ENCODE data around the gene LILRB3. TPM values are rescaled to one million over a fixed set of nuclear protein-coding genes. Genes with fewer than 3 reads are reported as not detected.
"Not testable (repeated sequence)": the region's sequence is repeated elsewhere in the genome, so short reads cannot be mapped to it uniquely, and the experiment has no call there.

Gene LILRB3
- polyA plus RNA-seq, 4 donors, result 0.40 to 1.8 (median 1.7) TPM

DNA sequence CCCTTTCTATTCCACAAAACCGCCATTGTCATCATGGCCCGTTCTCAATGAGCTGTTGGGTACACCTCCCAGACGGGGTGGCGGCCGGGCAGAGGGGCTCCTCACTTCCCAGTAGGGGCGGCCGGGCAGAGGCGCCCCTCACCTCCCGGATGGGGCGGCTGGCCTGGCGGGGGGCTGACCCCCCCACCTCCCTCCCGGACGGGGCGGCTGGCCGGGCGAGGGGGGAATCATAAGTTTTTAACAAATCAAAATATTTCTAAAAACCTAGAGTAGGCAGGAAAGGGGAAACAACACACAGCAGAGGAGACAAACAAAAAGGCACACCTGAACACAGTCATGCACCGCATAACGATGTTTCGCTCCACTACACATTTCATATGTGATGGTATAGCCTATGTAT lies 8.1 kb downstream of the LILRB3 start:
- DNase-seq (ENCODE audit: low read depth in 4 of 4, low spot score in 3 of 4), result not testable (repeated sequence)

DNA sequence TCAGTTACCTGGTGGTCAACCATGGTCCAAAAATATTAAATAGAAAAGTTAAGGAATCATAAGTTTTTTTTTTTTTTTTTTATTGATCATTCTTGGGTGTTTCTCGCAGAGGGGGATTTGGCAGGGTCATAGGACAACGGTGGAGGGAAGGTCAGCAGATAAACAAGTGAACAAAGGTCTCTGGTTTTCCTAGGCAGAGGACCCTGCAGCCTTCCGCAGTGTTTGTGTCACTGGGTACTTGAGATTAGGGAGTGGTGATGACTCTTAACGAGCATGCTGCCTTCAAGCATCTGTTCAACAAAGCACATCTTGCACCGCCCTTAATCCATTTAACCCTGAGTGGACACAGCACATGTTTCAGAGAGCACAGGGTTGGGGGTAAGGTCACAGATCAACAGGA lies 8.6 kb downstream of the LILRB3 start:
- not testable (repeated sequence) for DNase-seq (ENCODE audit: low read depth in 4 of 4, low spot score in 3 of 4)

DNA sequence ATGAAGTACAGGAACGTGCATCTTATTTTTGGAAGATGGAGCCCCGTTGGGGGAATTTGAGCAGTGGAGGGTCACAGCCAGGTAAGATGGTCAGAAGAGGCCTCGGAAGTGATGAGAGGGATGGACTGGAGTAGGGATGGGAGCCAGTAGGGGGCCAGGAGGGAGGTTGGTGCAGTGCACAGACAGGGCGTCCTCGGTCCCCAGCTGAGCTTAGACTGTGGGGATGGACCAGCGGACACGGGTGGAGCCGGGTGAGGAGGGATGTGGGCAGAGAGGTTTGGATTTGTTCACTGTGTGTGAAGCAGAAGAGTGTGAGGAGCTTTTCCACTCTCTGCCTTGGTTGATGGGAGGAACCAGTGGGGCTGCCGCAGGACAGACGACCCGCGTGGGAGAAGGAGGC lies 11.6 kb downstream of the LILRB3 start:
- no peak for DNase-seq (ENCODE audit: low read depth in 4 of 4, low spot score in 3 of 4)

DNA sequence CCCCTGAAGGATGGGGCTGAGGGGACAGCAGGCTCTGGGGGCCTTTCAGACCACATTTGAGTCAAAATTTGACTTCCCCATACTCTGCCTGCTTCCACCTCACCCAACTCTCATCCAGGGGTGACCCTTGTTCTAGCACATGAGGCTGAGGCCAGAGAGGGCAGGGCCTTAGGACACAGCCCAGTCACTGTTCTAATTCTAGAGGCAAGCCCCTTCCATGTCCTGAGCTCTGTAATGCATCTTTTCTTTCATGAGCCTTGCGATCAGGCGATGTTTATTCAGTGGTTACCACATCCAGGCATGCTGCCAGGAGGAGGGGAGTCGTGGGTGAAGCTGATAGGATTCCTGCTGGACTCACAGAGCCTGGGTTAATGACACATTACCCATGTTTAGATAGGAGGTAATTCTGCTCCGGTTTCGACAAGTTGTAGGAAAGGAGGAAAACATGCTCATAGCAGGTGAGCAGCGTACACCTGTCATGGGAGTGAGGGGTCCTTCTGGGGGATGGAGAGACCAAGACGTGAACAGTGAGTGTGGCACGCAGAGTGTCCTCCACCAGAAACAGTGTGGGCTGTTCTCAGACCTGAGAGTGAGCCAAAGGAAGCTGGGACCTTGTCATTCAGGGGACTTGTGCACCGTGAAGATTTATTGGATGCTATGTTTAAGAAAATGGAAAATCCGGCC lies 12.9 kb downstream of the LILRB3 start:
- DNase-seq (ENCODE audit: low read depth in 4 of 4, low spot score in 3 of 4), result peak in 2 of 4 donors; percentile 60 to 73

- no peak for DNase-seq (ENCODE audit: low read depth in 4 of 4, low spot score in 3 of 4)
Observed at GRCh38 chr19:54209058-54209810, 13.6 kb downstream of the LILRB3 start.

DNA sequence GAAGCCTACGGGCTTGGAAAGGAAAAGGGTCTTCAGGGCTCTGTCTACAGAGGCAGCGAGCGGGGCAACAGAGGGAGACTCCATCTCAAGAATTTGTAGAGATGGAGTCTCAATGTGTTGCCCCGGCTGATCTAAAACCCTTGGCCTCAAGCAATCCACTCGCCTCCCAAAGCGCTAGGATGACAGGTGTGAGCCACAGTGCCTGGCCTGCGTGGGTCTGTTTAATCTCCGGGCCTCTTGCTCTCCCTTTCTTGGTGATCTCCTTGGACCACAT lies 14.1 kb downstream of the LILRB3 start:
- no peak for DNase-seq (ENCODE audit: low read depth in 4 of 4, low spot score in 3 of 4)

GRCh38 chr19:54207983-54208783 lies 14.6 kb downstream of the LILRB3 start:
- no peak for DNase-seq (ENCODE audit: low read depth in 4 of 4, low spot score in 3 of 4)

GRCh38 chr19:54207676-54207982 lies 15.2 kb downstream of the LILRB3 start:
- no peak for DNase-seq (ENCODE audit: low read depth in 4 of 4, low spot score in 3 of 4)

DNA sequence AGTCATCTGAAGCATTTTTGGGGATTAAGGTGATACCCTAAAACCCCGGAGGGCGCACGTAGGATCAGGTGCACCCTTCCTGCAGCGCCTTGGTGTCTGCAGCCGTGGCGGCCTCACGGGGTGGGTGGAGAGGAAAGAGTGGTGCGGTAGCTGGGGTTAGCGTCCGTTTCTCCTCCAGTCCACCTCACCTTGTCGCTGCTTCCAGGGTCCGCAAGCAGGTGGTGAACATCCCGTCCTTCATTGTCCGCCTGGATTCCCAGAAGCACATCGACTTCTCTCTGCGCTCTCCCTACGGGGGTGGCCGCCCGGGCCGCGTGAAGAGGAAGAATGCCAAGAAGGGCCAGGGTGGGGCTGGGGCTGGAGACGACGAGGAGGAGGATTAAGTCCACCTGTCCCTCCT lies 15.6 kb downstream of the LILRB3 start:
- DNase-seq (ENCODE audit: low read depth in 4 of 4, low spot score in 3 of 4), result not testable (repeated sequence)

GRCh38 chr19:54206831-54207177 lies 16.0 kb downstream of the LILRB3 start:
- DNase-seq (ENCODE audit: low read depth in 4 of 4, low spot score in 3 of 4), result no peak

- no peak for DNase-seq (ENCODE audit: low read depth in 4 of 4, low spot score in 3 of 4)
Observed at GRCh38 chr19:54206030-54206830, 16.6 kb downstream of the LILRB3 start.

DNA sequence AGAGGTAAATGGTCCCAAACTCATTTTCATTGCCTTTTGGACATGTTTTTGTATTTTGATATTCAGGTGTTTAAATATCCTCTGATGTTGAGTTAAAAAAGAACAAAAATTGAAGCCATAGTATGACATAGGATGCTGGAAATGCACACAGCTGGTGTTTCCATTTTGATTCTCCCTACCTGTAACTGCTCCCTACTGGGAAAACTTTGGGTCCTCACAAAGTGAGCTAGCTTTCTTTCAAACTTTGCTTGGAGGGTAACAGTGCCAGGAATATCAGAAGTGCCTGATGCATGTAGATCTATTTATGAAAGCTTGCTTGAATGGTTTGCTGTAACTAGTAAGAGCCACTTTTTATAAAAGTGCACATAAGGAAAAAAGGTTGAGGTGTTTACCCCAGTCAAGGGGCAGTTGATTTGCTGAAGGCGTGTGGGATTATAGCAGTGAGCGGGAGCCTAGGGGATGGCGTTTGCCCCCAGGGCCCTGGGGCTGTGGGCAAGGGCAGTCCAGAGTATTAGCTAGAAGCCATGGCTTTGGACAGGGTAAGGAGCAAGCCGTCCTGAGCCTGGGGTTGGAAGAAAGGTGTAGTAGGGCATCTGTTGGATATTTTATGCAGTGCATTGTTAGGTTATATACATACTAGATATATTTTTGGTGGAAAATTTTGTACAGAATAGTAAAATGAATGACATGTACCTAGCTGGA lies 17.9 kb downstream of the LILRB3 start:
- DNase-seq (ENCODE audit: low read depth in 4 of 4, low spot score in 3 of 4), result no peak

- DNase-seq (ENCODE audit: low read depth in 4 of 4, low spot score in 3 of 4), result no peak
Observed at GRCh38 chr19:54203151-54203611, 19.6 kb downstream of the LILRB3 start.

DNA sequence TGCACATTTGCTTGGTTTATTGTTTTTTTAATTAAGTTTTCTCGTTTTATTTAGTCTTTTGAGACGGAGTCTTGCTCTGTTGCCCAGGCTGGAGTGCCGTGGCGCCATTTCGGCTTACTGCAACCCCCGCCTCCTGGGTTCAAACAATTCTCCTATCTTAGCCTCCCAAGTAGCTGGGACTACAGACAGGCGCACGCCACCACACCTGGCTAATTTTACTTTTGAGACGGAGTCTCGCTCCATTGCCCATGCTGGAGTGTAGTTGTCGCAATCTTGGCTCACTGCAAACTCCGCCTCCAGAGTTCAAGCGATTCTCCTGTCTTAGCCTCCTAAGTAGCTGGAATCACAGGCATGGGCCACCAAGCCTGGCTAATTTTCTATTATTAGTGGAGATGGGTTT lies 20.8 kb downstream of the LILRB3 start:
- no peak for DNase-seq (ENCODE audit: low read depth in 4 of 4, low spot score in 3 of 4)

GRCh38 chr19:54201172-54201701 lies 21.6 kb downstream of the LILRB3 start:
- no peak for DNase-seq (ENCODE audit: low read depth in 4 of 4, low spot score in 3 of 4)

DNA sequence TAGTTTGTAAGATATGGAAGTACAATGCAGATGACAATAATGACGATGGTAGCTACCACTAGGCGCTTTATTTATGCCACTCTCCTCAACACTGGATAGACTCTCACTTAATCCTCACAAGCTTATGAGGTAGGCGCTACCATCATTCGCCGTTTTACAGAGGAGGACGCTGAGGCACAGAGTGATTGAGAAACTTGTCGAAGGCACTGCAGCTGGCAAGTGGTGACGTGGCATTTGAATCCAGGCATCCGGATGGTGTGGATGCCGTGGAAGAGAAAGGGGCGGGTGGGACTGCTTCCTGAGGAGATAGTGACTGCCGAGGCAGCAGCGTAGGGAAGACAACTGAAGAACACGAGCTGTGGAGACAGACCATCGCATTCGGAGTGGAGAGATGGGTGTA lies 23.4 kb downstream of the LILRB3 start:
- DNase-seq (ENCODE audit: low read depth in 4 of 4, low spot score in 3 of 4), result no peak

GRCh38 chr19:54197121-54197520 lies 25.7 kb downstream of the LILRB3 start:
- no peak for DNase-seq (ENCODE audit: low read depth in 4 of 4, low spot score in 3 of 4)

DNA sequence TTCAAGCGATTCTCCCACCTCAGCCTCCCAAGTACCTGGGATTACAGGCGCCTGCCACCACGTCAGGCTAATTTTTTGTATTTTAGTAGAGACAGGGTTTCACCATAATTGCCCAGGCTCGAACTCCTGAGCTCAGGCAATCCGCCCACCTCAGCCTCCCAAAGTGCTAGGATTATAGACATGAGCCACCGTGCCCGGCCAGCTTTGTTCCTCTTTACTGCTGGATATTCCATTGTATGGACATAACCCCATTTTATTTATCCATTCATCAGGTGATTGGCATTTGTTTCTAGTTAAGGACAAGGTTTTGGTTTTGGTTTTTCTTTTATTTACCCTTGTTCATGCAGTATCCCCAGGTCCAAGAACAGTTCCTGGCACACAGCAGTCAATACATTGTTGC lies 26.3 kb downstream of the LILRB3 start:
- no peak for DNase-seq (ENCODE audit: low read depth in 4 of 4, low spot score in 3 of 4)

GRCh38 chr19:54194463-54194862 lies 28.3 kb downstream of the LILRB3 start:
- DNase-seq (ENCODE audit: low read depth in 4 of 4, low spot score in 3 of 4), result not testable (repeated sequence)

DNA sequence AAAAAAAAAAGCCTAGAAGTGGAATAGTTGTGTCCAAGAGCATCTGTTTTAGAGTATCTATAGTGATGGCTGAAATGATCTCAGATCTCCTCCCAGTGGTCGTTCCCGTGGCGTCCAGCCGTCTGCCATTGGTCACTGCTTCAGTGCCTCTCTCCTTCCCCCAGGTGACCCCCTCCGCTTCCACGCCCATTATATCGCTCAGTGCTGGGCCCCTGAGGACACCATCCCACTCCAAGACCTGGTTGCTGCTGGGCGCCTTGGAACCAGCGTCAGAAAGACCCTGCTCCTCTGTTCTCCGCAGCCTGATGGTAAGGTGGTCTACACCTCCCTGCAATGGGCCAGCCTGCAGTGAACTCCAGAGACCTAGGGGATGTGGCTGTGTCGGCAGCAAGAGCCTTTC lies 29.8 kb downstream of the LILRB3 start:
- no peak for DNase-seq (ENCODE audit: low read depth in 4 of 4, low spot score in 3 of 4)

All from left renal pelvis (tissue), 4 donors.